GM23248 (cell line): Measurements from ENCODE around the gene PKD2L1. TPM values are rescaled to one million over a fixed set of nuclear protein-coding genes. Genes with fewer than 3 reads are reported as not detected.

Experiments
- DNase-seq: peaks from one replicate; pipeline ENCODE4 v3.0.0-alpha.2; 2015
- H2AFZ ChIP-seq: fragments of 200-600 bp; sonication (generic); 2 replicates; pipeline ENCODE4 v1.6.1; 2016; ENCODE audit warnings: antibody characterized with exemption
- H3F3A ChIP-seq: fragments of 200-600 bp; sonication (generic); 2 replicates; pipeline ENCODE4 v1.6.1; 2016; ENCODE audit warnings: mild to moderate bottlenecking, antibody characterized with exemption, mixed run types; ENCODE audit not compliant: insufficient read depth
- H3K27ac ChIP-seq: fragments of 200-600 bp; sonication (generic); 2 replicates; pipeline ENCODE4 v1.5.1; 2016; ENCODE audit warnings: mild to moderate bottlenecking
- H3K27me3 ChIP-seq: fragments of 200-600 bp; sonication (generic); replicated peaks from 2 replicates; pipeline ENCODE4 v1.6.1; 2016; ENCODE audit warnings: mild to moderate bottlenecking; ENCODE audit not compliant: insufficient read depth
- H3K36me3 ChIP-seq: fragments of 200-600 bp; sonication (generic); 2 replicates; pipeline ENCODE4 v1.6.1; 2016; ENCODE audit warnings: low read depth, mild to moderate bottlenecking
- H3K4me1 ChIP-seq: fragments of 200-600 bp; sonication (generic); 2 replicates; pipeline ENCODE4 v1.6.1; 2016; ENCODE audit warnings: mild to moderate bottlenecking; ENCODE audit not compliant: insufficient read depth
- H3K4me2 ChIP-seq: fragments of 200-600 bp; sonication (generic); one replicate; pipeline ENCODE4 v1.6.1; 2016; ENCODE audit warnings: mild to moderate bottlenecking; ENCODE audit not compliant: unreplicated experiment
- H3K4me3 ChIP-seq: fragments of 200-600 bp; sonication (generic); 2 replicates; pipeline ENCODE4 v1.5.1; 2016; ENCODE audit warnings: mild to moderate bottlenecking
- H3K79me2 ChIP-seq: fragments of 200-600 bp; sonication (generic); 2 replicates; pipeline ENCODE4 v1.6.1; 2016; ENCODE audit warnings: mild to moderate bottlenecking; ENCODE audit not compliant: insufficient read depth
- H3K9ac ChIP-seq: fragments of 200-600 bp; sonication (generic); 2 replicates; pipeline ENCODE4 v1.6.1; 2016; ENCODE audit warnings: mild to moderate bottlenecking
- H3K9me2 ChIP-seq: fragments of 200-600 bp; sonication (generic); 2 replicates; pipeline ENCODE4 v1.6.1; 2016; ENCODE audit warnings: mixed run types, mild to moderate bottlenecking, moderate library complexity; ENCODE audit not compliant: insufficient read depth
- H3K9me3 ChIP-seq: fragments of 200-600 bp; sonication (generic); one replicate; pipeline ENCODE4 v1.6.1; 2017; ENCODE audit warnings: low read depth
- H4K20me1 ChIP-seq: fragments of 200-600 bp; sonication (generic); 2 replicates; pipeline ENCODE4 v1.6.0; 2016; ENCODE audit not compliant: insufficient read depth
- EZH2 ChIP-seq: fragments of 200-600 bp; sonication (generic); IDR thresholded peaks from 2 replicates; pipeline ENCODE4 v1.6.1; 2018; ENCODE audit warnings: antibody characterized with exemption, mild to moderate bottlenecking; ENCODE audit not compliant: insufficient read depth, poor library complexity, severe bottlenecking
- EZH2phosphoT487 ChIP-seq: fragments of 200-600 bp; sonication (generic); IDR thresholded peaks from 2 replicates; pipeline ENCODE4 v1.6.1; 2018; ENCODE audit warnings: antibody characterized with exemption, moderate library complexity, mild to moderate bottlenecking, low read depth; ENCODE audit not compliant: insufficient read depth
- WGBS, 2 experiments: methylation state at CpG; one replicate each; pipeline ENCODE4 v1.1.6; 2015 to 2017; ENCODE audit warnings: low lambda C conversion rate in 2 of 2, low coverage in 1 of 2; ENCODE audit errors: missing lambda C conversion rate in 2 of 2; 5-methylcytosine and 5-hydroxymethylcytosine counted together
- in situ Hi-C: fragments of 300-500 bp; cut with MboI; formaldehyde crosslinking; loops from 2 replicates; pipeline ENCODE4 v1.15.0; 2020
- polyA plus RNA-seq: library from polyadenylated mRNA; unstranded; fragments of >200 nt; fragmentation: Nextera tagmentation; extraction: Ambion mirVana; gene quantifications from 2 replicates; pipeline ENCODE4 v1.2.1, GENCODE V29; 2016
- total RNA-seq: library from RNA; depleted of rRNA; stranded (reverse); fragments of >200 nt; shearing (Covaris generic); gene quantifications from 2 replicates; pipeline ENCODE4 v1.2.3, GENCODE V29; 2014

PKD2L1 gene
- total and polyA plus RNA-seq, 2 experiments from 2014 or later: not detected

DNA sequence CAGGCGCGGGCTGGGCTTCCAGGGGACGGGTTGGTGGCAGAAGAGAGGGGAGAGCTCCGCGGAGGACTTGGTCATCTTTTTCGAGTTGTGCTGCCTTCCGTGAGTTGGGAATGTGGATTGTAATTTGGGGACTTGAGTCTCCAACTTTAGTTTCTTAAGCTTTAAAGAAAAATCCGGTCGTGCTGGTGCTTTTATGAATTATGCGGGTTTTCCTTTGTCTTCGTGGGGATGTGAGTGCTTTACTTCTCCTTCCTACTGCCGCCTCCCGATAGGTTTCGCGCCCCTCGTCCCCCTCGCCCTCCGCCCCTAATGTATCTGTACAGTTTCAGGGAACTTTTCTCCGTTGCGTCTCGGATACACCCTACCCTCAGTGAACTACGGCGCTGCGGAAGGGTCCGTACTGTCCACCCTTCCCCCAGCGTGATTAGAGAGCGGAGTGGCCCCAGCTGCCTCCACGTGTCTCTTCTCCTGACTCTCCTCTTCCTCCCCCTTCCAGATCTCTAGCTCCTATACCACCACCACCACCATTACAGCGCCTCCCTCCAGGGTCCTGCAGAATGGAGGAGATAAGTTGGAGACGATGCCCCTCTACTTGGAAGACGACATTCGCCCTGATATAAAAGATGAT, 17.7 kb upstream of the PKD2L1 start:
- H3K9ac ChIP-seq: peak overlapping the region; percentile 81
- no peak for TF ChIP-seq EZH2phosphoT487
- no peak for TF ChIP-seq EZH2
- peak overlapping the region; percentile 86 for H3K4me2 ChIP-seq
- H4K20me1 ChIP-seq: no peaks in the 10 kb centered on the region
- H3K36me3 ChIP-seq: 0 out of 2 replicates have a peak, but pooled peaks cover 4% of the 10 kb centered on the region
- WGBS, 2 experiments: 22% methylated on average over 32 of the region's 32 CpGs
- peak overlapping the region; percentile 90 for H2AFZ ChIP-seq
- no peaks in the 10 kb centered on the region for H3K9me3 ChIP-seq
- H3K4me1 ChIP-seq: peaks cover 7% of the 10 kb centered on the region; the same call in 1 of the 2 replicates
- H3F3A ChIP-seq: no peaks in the 10 kb centered on the region
- peak overlapping the region; percentile 91 for H3K4me3 ChIP-seq
- no peaks in the 10 kb centered on the region for H3K27me3 ChIP-seq
- peak; percentile 53 for DNase-seq
- in situ Hi-C loops: loop anchor here (10.0 to 25.0 kb wide), 2 partner anchors 167 to 540 kb away; partner anchors contain the start of gene SEC31B
- 0 out of 2 replicates have a peak, but pooled peaks cover 14% of the 10 kb centered on the region for H3K79me2 ChIP-seq
- H3K9me2 ChIP-seq: no peaks in the 10 kb centered on the region
- no peak overlapping the region for H3K27ac ChIP-seq

DNA sequence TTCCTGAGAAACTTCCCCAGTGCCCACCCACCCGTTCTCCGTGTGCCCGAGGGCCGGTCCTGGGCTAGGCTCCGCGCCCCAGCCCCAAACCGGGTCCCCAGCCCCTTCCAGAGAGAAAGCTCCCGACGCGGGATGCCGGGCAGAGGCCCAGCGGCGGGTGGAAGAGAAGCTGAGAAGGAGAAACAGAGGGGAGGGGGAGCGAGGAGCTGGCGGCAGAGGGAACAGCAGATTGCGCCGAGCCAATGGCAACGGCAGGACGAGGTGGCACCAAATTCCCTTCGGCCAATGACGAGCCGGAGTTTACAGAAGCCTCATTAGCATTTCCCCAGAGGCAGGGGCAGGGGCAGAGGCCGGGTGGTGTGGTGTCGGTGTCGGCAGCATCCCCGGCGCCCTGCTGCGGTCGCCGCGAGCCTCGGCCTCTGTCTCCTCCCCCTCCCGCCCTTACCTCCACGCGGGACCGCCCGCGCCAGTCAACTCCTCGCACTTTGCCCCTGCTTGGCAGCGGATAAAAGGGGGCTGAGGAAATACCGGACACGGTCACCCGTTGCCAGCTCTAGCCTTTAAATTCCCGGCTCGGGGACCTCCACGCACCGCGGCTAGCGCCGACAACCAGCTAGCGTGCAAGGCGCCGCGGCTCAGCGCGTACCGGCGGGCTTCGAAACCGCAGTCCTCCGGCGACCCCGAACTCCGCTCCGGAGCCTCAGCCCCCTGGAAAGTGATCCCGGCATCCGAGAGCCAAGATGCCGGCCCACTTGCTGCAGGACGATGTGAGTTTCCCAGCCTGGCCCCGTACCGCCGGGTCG, 16.9 kb upstream of the PKD2L1 start, which contains the start of gene SCD:
Gene SCD (plus strand): TSS at position 469 of the 803 bp plus-strand sequence. CDS start 272 bp downstream, at position 741.
- no peaks in the 10 kb centered on the region for H3K36me3 ChIP-seq
- in situ Hi-C loops: loop anchor here (10.0 to 25.0 kb wide), 2 partner anchors 168 to 540 kb away; partner anchors contain the start of gene SEC31B
- H4K20me1 ChIP-seq: no peaks in the 10 kb centered on the region
- no peaks in the 10 kb centered on the region for H3K9me2 ChIP-seq
- no peaks in the 10 kb centered on the region for H3F3A ChIP-seq
- H3K4me2 ChIP-seq: peak within 1 kb of the TSS; percentile 86
- H3K4me3 ChIP-seq: peak within 1 kb of the TSS; percentile 91
- peak within 1 kb of the TSS; percentile 90 for H2AFZ ChIP-seq
- 0 out of 2 replicates have a peak within 1 kb of the TSS, but pooled peaks have one; percentile 6 for H3K27ac ChIP-seq
- H3K4me1 ChIP-seq: peaks cover 7% of the 10 kb centered on the region; the same call in 1 of the 2 replicates
- TF ChIP-seq EZH2phosphoT487 (no peak), EZH2 (no peak)
- 1% methylated on average over 60 to 73 of the region's 73 CpGs for WGBS, 2 experiments
- H3K9ac ChIP-seq: peak within 1 kb of the TSS; percentile 81
- no peaks in the 10 kb centered on the region for H3K27me3 ChIP-seq
- no peaks in the 10 kb centered on the region for H3K9me3 ChIP-seq
- H3K79me2 ChIP-seq: 0 out of 2 replicates have a peak, but pooled peaks cover 14% of the 10 kb centered on the region
- peak; percentile 85 for DNase-seq

DNA sequence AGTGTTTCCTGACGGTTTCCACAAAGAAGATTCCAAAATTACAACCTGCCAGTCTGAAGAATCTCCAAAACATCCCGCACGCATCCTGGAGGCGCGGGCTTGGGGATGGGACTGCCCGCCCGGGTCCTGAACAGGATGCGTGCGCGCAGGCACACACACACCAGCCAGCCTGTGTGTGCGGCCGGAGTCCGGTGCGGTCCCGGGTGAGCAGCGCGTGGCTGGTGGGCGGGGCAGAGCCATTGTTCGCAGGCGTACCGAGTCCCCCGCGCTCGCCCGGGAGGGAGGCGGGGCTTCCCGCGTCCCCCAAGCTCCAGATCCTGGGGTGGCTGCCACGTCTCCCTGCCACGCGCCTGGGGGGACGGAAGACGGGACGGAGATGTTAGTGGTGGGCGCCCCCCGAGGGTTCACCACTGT, 16.3 kb upstream of the PKD2L1 start:
- TF ChIP-seq EZH2 (no peak), EZH2phosphoT487 (no peak)
- peak; percentile 79 for DNase-seq
- 4 to 5% methylated on average over 20 to 36 of the region's 36 CpGs for WGBS, 2 experiments
- H3K9ac ChIP-seq: peak overlapping the region; percentile 81
- in situ Hi-C loops: loop anchor here (10.0 to 25.0 kb wide), 2 partner anchors 168 to 541 kb away; partner anchors contain the start of gene SEC31B
- 0 out of 2 replicates have a peak, but pooled peaks cover 14% of the 10 kb centered on the region for H3K79me2 ChIP-seq
- no peaks in the 10 kb centered on the region for H3F3A ChIP-seq
- H3K4me2 ChIP-seq: peak overlapping the region; percentile 86
- peaks cover 7% of the 10 kb centered on the region; the same call in 1 of the 2 replicates for H3K4me1 ChIP-seq
- no peaks in the 10 kb centered on the region for H3K9me2 ChIP-seq
- H3K36me3 ChIP-seq: no peaks in the 10 kb centered on the region
- H2AFZ ChIP-seq: peak overlapping the region; percentile 90
- no peaks in the 10 kb centered on the region for H3K27me3 ChIP-seq
- no peaks in the 10 kb centered on the region for H3K9me3 ChIP-seq
- peak overlapping the region; percentile 91 for H3K4me3 ChIP-seq
- 0 out of 2 replicates have a peak overlapping the region, but pooled peaks have one; percentile 6 for H3K27ac ChIP-seq
- H4K20me1 ChIP-seq: no peaks in the 10 kb centered on the region
